ENCODE results near the gene POLR2L.

DNA sequence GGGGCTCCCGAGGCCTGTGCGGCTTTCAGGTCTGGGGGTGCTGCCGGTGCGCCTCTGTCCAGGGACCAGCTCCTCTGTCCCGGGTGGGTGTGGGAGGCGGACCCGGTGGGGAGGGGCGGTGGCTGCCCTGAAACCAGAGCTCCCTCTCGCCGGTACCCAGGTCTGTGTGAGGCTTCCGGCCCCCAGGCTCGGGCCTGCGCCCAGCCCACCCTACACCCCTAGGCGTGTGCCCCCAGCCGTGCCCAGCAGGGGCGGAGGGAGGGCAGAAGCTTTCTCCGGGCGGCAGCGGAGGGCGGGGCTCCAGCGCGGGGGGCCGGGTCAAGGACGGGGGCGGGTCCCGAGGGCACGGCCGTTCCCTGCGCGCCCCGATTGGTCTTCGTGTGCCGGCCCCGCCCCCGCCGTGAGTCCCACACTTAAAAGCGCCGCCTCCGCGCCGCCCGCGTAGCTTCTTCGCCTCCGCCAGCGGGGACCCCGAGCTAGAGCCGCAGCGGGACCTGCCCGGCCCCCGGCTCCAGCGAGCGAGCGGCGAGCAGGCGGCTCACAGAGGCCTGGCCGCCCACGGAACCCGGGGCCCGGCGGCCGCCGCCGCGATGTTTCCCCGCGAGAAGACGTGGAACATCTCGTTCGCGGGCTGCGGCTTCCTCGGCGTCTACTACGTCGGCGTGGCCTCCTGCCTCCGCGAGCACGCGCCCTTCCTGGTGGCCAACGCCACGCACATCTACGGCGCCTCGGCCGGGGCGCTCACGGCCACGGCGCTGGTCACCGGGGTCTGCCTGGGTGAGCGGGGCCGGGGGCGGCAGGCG is 23.0 kb downstream of the POLR2L start:
- peak in 1 of 2 donors; percentile 61 for TF ChIP-seq POLR2AphosphoS5 (IDR thresholded peaks at IDR 0.05; ENCODE audit: insufficient read depth in 1 of 2, low read depth in 1 of 2)
- TF ChIP-seq, protein P1, sequence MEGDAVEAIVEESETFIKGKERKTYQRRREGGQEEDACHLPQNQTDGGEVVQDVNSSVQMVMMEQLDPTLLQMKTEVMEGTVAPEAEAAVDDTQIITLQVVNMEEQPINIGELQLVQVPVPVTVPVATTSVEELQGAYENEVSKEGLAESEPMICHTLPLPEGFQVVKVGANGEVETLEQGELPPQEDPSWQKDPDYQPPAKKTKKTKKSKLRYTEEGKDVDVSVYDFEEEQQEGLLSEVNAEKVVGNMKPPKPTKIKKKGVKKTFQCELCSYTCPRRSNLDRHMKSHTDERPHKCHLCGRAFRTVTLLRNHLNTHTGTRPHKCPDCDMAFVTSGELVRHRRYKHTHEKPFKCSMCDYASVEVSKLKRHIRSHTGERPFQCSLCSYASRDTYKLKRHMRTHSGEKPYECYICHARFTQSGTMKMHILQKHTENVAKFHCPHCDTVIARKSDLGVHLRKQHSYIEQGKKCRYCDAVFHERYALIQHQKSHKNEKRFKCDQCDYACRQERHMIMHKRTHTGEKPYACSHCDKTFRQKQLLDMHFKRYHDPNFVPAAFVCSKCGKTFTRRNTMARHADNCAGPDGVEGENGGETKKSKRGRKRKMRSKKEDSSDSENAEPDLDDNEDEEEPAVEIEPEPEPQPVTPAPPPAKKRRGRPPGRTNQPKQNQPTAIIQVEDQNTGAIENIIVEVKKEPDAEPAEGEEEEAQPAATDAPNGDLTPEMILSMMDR (IDR thresholded peaks at IDR 0.05): no peak
